SK-MEL-5 (cell line): ENCODE data around the gene HIP1. TPM values are rescaled to one million over a fixed set of nuclear protein-coding genes. Genes with fewer than 3 reads are reported as not detected.
A peak's percentile ranks its signal among the peaks of the same experiment; 100 is the strongest.
"Not testable (repeated sequence)": the region's sequence is repeated elsewhere in the genome, so short reads cannot be mapped to it uniquely, and the experiment has no call there.

Experiments used
- DNase-seq: peaks from one replicate; pipeline ENCODE4 v3.0.0-alpha.2; 2016; ENCODE audit warnings: low read depth, low spot score
- in situ Hi-C: cut with HindIII; loops from 2 replicates; pipeline ENCODE4 v1.10.0; 2016; ENCODE audit warnings: low sequenced_read_pairs, high pct_unique_total_duplicates, low pct_unique_long_range_greater_than_20kb
- total RNA-seq: library from RNA; depleted of rRNA; stranded (reverse); fragments of >200 nt; shearing (Covaris generic); gene quantifications from 2 replicates; pipeline ENCODE4 v1.2.3, GENCODE V29; 2014

HIP1 gene
- total RNA-seq, 1 experiment from 2014 or later = 44.5 TPM

DNA sequence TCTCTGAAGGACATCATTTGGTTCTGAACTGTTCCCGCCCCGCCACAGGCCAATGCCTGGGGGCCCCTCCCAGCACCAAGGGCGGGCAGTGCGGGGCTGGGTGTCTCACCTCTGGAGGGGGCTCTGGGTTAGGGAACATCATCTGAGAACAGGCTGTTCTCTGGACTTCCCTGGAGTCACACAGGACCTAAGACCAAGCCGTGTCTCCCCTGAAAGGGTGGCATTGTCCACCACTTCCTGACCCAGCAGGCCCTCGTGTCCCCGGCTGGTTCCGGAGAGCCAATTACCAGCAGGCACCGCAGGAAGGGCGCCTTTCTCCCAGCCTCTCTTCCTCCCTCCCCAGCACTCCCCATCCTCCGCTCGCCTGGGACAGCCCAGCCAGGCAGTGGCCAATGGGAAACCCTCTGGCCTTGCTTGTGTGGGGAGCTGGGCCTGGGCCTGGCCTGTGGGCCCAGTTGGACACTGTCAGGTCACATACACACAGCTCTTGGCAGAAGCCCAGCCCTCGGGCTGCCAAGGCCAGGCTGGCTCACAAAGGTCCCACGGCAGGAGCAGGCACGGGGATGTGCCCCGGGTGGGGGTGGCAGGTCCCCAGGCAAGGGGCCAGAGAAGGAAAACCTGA, 127.1 kb downstream of the HIP1 start:
- in situ Hi-C loops = no loop called here
- DNase-seq = peak; percentile 98

DNA sequence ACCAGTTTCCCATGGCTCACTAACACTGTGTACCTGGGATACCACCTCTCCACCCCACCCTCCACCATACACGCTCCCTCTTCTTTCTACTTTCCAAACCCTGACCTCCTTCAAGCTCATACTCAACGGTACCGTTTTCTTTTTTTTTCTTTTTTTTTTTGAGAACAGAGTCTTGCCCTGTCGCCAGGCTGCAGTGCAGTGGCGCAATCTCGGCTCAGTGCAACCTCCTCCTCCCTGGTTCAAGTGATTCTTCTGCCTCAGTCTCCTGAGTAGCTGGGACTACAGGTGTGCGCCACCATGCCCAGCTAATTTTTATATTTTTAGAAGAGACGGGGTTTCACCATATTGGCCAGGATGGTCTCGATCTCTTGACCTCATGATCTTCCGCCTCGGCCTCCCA, 129.3 kb downstream of the HIP1 start:
- in situ Hi-C loops, DNase-seq: not testable (repeated sequence)

DNA sequence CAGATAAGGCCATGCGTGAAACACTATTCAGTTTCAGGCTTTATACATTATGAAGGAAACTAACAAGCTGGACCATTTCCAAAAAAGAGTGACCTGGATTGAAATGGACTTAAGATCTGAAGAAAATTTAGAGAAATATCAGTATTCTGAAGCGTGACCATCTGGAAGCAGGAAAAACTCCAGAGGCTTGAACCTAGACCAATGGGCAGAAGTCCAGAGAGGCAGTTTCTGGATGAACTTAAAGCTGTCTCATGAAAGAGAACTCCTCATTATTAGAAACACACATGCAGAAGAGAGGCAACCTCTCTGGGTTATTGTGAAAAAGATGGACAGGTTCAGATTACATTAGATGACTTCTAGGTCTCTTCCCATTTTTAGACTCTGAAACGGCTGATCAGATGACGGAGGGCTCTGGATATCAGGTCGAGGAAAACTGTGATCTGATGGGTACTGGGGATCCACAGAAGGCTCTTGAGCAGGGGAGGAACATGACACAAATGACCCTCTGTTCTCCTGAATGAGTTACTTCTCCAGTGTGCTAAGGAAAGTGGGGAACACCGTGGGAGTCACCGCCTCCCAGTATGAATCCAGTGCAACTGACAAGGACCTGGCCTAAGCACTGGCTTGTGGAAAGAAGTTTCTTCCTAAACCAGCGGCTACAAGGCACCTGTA, 130.2 kb downstream of the HIP1 start:
- in situ Hi-C loops = no loop called here
- DNase-seq = no peak

DNA sequence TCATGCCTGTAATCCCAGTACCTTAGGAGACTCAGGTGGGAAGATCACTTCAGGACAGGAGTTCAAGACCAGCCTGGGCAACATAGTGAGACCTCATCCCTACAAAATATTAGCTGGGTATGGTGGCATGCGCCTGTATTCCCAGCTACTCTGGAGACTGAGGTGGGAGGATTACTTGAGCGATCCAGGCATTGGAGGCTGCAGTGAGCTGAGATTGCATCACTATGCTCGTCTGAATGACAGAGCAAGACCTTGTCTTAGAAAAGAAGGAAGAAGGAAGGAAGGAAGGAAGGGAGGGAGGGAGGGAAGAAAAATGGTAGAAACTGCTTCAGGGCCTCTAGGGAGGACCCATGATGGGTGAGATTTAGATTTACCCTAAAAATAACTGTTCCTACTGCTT, 134.3 kb downstream of the HIP1 start:
- in situ Hi-C loops = no loop called here
- no peak for DNase-seq

DNA sequence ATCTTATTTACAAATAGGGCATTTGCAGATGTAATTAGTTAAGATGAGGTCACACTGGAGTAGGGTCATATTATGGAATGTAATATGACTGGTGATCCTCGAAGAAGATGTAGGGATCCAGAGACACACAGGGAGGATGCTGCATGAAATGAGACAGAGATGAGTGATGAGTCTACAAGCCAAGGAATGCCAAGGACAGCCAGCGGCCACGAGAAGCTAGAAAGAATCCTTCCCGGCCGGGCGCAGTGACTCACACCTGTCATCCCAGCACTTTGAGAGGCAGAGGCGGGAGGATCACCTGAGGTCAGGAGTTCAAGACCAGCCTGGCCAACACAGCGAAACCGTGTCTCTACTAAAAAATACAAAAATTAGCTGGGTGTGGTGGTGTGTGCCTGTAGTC, 135.9 kb downstream of the HIP1 start:
- in situ Hi-C loops, DNase-seq: not testable (repeated sequence)

DNA sequence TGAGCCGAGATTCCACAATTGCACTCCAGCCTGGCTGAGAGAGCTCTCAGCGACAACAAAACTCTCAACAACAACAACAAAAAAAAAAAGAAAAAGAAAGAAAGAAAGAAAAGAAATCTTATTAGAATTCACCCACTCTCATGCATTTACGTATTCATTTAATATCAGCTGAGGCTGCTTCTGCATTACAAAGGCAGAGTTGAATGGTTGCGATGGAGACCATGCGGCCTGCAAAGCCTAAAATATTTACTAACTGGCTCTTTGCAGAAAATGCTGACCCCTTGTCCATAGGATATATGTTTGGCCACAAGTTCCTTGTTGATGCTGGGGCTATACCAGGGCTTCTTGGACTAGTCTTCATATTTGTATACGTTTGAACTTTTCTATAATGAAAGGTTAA, 137.2 kb downstream of the HIP1 start:
- in situ Hi-C loops = no loop called here

DNA sequence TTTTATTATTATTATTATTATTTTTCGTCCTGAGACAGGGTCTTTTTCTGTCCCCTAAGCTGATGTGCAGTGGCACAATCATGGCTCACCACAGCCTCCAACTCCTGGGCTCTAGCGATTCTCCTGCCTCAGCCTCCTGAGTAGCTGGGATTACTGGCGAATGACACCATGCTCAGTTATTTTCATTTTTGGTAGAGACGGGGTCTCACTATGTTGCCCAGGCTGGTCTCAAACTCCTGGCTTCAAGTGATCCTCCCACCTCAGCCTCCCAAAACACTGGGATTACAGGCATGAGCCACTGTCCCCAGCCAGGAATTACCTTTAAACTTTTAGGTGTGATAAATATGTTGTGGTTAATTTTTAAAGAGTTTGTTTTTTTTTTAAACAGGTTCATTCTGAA, 138.0 kb downstream of the HIP1 start:
- DNase-seq, in situ Hi-C loops: not testable (repeated sequence)

More for the DNA sequence above, 137.2 kb downstream of the HIP1 start:
- DNase-seq = no peak

DNA sequence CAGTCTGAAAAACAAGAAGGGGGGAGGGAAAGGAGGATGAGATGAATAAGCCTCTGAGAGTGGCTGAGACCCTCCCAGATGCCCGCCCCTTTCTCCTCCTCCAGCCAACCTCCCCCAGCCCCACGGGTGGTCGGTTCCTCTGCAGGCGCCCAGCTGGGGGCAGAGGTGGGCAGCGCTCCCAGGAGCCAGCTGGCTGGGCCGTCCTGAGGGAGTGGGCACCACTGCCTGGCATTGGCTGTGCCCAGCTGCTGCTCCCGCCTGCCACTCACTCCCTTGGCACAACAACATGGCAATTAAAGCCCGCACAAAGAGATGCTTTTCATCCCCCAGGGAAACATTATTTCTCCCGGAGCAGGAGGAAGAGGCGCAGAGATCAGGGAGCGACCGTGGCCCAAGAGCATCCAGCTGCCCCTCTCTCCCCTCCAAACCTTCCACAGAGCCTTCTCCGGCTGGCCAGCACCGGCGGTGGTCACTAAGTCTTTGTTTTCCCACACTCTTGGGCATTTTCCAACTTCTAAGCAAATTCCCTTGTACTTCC, 139.4 kb downstream of the HIP1 start:
- in situ Hi-C loops = no loop called here
- peak; percentile 87 for DNase-seq

DNA sequence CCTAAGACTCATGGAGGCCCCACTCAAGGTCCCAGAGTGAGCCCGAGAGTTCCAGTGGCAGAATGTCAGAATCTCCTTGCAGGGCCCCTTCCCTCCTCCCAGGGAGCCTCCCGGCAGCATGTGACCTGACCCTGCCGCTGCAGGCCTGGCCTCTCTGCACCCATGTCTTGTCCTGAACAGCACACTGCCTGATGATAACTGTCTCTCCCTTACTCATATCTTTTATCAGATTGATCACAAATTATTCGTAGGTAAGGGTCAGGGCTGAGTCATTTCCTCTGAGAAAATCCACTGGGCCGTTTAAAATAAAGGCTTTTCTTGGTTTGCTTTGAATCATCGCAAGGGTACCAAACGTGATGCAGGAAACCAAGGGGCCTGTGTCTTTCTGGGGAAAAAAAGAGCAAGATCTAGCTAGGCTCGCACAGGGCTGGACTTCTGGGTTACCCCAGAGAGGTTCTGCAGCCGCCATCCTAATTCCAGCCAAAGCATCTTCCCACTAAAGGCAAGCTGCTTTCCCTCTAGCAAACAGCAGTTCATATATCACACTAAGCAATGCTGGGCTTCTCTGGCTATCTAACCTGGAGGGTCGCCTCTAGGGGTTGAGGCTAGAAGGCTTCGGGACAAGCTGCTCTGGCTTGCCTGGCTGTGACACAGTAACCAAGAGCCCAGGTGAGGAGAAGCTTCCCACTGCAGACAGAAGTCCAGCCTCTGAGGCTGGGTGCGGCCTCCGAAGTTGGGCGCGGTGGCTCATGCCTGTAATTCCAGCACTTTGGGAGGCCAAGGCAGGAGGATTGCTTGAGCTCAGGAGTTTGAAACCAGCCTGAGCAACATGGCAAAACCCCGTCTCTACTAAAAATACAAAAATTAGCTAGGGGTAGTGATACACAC, 141.8 kb downstream of the HIP1 start:
- in situ Hi-C loops = no loop called here
- no peak for DNase-seq

DNA sequence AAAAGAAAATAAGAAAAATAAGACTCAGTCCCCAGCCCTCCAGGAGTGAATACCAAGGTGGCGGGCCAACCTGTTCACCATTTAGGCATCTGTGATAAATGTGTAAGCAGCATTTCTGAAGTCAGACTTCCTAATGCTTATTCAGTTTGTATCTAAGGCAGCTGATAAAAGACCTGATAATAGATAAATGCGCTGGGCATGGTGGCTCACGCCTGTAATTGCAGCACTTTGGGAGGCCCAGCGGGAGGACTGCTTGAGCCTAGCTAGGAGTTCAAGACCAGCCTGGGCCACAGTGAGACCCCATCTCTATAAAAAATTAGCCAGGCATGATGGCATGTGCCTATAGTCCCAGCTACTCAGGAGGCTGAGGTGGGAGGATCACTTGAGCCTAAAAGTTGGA, 143.0 kb downstream of the HIP1 start:
- in situ Hi-C loops = no loop called here

DNA sequence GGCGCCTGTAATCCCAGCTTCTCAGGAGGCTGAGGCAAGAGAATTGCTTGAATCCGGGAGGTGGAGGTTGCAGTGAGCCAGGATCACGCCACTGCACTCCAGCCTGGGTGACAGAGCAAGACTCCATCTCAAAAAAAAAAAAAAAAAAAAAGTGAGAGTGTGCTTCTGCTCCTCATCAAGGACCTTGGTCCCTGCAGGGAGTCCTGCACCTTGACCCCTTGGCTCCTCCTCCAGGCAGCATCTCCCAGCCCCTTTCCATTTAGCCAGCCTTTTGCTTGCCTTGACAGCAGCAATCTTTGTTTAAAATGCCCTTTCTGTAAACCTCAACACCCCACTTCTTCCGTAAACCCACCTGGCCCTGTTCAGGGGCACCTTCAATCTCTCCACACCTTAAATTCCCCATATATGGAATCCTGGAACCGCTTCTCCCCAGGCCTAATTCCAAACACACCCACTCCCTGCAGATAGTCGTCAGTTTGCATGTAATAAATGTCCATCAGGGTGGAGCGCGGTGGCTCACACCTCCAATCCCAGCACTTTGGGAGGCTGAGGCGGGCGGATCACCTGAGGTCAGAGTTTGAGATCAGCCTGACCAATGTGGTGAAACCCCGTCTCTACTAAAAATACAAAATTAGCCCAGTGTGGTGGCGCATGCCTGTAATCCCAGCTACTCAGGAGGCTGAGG, 145.1 kb downstream of the HIP1 start:
- in situ Hi-C loops, DNase-seq: not testable (repeated sequence)

More for the DNA sequence above, 143.0 kb downstream of the HIP1 start:
- DNase-seq = no peak

DNA sequence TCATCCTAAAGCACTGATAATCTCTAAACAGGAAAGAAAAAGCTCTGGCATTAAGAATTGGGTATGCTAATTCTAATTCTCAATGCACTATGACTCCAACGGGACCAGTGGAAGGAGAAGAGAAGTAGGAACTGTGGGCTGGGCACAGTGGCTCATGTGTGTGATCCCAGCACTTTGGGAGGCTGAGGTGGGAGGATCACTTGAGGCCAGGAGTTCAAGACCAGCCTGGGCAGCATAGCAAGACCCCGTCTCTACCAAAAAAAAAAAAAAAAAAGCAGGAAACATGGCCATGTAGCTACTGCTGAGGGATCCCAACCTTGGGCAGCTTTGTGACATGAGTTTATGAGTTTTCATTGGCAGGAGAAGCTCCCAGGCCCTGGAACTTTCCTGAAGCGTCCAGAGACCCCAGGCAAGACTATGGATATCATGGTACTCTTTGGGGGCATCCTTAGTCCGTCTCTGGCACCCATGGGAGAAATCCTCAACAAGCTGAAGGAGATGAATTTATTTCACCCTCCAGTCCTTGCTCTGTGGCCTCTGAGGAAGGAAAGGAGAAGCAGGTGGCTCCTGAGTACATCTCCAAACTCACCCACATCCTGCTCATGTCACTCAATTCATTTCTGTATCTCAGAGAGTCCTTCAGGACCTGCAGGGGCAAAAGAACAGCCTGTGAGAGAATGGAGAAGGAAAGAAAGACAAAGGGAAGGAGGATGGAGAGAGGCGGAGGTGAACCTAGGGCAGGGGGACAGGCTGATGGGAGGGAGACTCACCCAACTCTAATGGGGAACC, 147.1 kb downstream of the HIP1 start:
- no peak for DNase-seq
- in situ Hi-C loops = no loop called here

DNA sequence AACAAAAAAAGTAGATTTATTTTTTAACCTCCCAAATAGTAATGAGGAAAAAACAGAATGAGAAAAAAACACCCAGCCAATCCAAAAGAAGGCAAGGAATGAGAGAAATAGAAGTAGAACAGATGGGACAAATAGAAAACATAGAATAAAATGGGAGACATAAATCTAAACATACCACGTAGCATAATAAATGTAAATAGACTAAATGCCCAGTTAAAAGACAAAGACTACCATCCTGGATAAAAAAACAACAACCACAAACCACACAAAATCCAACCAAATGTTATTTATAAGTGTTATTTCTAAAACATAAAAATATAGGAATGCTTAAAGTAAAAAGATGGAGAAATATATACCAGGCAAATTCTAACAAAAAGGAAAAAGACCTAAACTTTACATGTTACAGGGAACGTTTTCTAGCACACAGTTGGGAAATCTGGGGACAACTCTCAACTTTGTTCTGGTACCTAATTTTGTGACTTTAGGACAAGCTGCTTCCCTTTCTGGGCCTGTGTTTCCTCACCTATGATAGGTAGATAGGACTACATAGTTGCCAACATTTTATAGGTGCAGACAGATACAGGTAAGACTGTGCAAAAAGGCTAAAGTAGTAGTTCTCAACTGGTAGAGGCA, 148.3 kb downstream of the HIP1 start:
- no peak for DNase-seq
- in situ Hi-C loops = no loop called here

DNA sequence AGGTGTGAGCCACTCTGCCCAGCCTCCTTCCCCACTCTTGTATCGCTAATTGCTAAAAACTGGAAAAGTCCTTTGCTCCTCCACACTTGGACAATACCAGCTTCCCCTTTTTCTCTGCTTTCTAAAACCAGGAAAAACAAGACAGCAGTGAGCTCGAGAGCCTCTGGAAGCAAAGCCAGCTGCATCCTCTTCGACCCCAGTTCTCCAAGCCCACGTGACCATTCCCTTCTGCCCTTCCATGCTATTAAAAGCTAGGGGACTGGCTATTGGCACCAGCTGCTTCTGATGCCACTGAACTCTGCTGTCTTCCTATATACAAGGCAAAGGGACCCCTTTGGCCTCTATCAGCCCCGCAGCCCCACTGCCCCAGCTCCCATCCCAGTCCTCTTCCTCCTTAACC, 154.4 kb downstream of the HIP1 start:
- no peak for DNase-seq
- in situ Hi-C loops = no loop called here

DNA sequence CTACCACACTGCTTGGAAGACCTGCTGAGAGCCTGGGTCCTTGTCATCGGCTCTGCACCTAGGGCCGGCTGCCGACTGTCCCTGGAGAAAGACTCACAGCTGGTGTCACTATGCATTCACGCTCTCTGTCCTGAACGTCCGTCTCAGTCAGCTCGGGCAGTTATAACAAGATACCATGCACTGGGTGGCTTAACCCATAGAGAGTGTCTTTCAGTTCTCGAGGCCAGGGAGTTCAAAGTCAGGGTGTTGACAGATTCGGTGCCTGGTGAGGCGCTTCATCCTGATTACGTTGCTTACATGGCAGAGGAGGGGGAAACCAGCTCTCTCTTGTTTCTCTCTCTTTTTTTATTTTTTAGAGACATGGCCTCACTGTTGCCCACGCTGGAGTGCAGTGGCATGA, 155.5 kb downstream of the HIP1 start:
- in situ Hi-C loops = no loop called here
- DNase-seq = no peak

DNA sequence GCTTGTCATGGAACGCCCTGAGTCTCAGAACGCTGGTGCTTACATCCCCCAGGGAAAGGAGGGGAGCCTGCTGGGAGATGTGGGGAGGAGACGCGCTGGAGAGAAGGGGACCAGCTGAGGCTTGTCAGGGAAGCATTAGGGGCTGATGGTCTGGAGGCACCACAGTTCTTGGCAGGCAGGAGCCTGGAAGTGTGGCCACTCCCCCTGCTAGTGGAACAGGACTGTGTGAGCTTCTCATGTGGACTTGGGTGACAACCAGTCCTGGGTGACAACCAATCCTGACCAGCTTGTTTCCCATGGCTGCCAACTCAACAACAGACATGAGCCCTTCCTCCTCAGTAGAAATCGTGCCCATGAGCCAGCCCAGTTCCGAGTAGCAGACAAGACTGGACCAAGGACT, 158.8 kb downstream of the HIP1 start:
- DNase-seq = no peak
- in situ Hi-C loops = no loop called here

DNA sequence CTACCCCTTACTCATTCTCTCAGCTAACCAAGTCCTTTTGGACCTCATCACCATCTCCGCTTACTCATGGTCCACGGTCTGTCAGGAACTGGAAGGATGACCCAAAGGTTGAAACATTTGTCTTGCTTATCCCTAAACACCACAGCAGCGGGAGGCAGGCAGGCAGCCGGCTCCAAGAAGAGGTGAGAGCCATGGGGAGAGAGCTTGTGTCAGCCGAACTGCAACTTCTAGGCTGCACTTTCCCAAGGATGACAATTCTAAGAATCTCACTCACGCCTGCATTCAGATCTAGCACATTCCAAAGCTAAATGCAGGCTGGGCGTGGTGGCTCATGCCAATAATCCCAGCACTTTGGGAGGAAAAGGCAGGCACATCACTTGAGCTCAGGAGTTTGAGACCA, 160.7 kb downstream of the HIP1 start:
- DNase-seq = no peak
- in situ Hi-C loops = no loop called here
